Measurements from ENCODE around the gene SHISA4. TPM values are rescaled to one million over a fixed set of nuclear protein-coding genes. Genes with fewer than 3 reads are reported as not detected.
"Not testable (repeated sequence)": the region's sequence is repeated elsewhere in the genome, so short reads cannot be mapped to it uniquely, and the experiment has no call there.

Gene SHISA4
- total RNA-seq, 1 donor, result 25.0 TPM

GRCh38 chr1:201896951-201897391, 8.3 kb downstream of the SHISA4 start:
- no peak overlapping the region for H3K4me3 ChIP-seq (ENCODE audit: low read depth, low read length)
- DNase-seq (ENCODE audit: low read depth), result no peak
- TF ChIP-seq CTCF (IDR thresholded peaks at IDR 0.05; ENCODE audit: insufficient read depth, low read depth, low read length), result peak; percentile 5

- no peak overlapping the region for H3K4me3 ChIP-seq (ENCODE audit: low read depth, low read length)
- TF ChIP-seq CTCF (IDR thresholded peaks at IDR 0.05; ENCODE audit: insufficient read depth, low read depth, low read length), result no peak
- no peak for DNase-seq (ENCODE audit: low read depth)
These were observed 9.7 kb downstream of the SHISA4 start for GRCh38 chr1:201898240-201898894.

GRCh38 chr1:201898992-201899391, 10.3 kb downstream of the SHISA4 start:
- TF ChIP-seq CTCF (IDR thresholded peaks at IDR 0.05; ENCODE audit: insufficient read depth, low read depth, low read length), result no peak
- no peak for DNase-seq (ENCODE audit: low read depth)
- no peak overlapping the region for H3K4me3 ChIP-seq (ENCODE audit: low read depth, low read length)

- no peak overlapping the region for H3K4me3 ChIP-seq (ENCODE audit: low read depth, low read length)
- DNase-seq (ENCODE audit: low read depth), result no peak
- no peak for TF ChIP-seq CTCF (IDR thresholded peaks at IDR 0.05; ENCODE audit: insufficient read depth, low read depth, low read length)
These were observed 11.2 kb downstream of the SHISA4 start for GRCh38 chr1:201899683-201900429.

GRCh38 chr1:201900476-201900875, 11.8 kb downstream of the SHISA4 start:
- no peak for DNase-seq (ENCODE audit: low read depth)
- H3K4me3 ChIP-seq (ENCODE audit: low read depth, low read length), result no peak overlapping the region
- no peak for TF ChIP-seq CTCF (IDR thresholded peaks at IDR 0.05; ENCODE audit: insufficient read depth, low read depth, low read length)

DNA sequence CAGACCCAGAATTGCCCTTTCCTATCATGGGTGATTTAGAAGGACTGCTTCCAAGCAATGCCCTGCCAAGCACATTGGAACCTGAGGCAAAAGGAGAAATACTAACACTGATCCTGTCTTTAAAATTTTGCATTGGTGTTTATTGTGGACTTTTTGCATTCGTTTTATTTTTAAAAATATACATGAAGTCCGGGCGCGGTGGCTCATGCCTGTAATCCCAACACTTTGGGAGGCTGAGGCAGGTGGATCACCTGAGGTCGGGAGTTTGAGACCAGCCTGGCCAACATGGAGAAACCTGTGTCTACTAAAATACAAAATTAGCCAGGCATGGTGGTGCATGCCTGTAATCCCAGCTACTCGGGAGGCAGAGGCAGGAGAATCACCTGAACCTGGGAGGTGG, 12.3 kb downstream of the SHISA4 start:
- not testable (repeated sequence) for H3K4me3 ChIP-seq (ENCODE audit: low read depth, low read length); DNase-seq (ENCODE audit: low read depth)

DNA sequence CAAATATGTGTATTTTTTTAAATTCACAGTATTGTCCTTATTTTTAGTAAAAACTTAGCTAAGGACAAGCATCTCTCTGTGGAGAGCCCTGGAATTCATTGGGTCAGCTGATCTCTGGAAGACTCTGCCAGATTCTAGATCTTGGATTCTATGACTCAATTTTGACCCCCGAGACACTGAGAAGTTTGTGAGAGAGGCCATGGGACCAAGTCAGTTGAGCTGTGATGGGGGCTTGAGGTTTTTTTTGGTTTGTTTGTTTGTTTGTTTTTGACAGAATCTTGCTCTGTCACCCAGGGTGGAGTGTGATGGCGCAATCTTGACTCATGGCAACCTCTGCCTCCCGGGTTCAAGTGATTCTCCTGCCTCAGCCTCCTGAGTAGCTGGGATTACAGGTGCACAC, 13.5 kb downstream of the SHISA4 start:
- no peak overlapping the region for H3K4me3 ChIP-seq (ENCODE audit: low read depth, low read length)
- TF ChIP-seq CTCF (IDR thresholded peaks at IDR 0.05; ENCODE audit: insufficient read depth, low read depth, low read length), result no peak
- DNase-seq (ENCODE audit: low read depth), result peak; percentile 36

All from fibroblast of villous mesenchyme (primary cell).